ENCODE data around the gene MAEA. TPM values are rescaled to one million over a fixed set of nuclear protein-coding genes. Genes with fewer than 3 reads are reported as not detected.

Gene MAEA
- total RNA-seq, 4 donors from 2014 or later: 33.1 to 60.1 (median 50.5) TPM

GRCh38 chr4:1309261-1310010 lies 19.7 kb downstream of the MAEA start:
- TF ChIP-seq CTCF (IDR thresholded peaks at IDR 0.05; ENCODE audit: low read depth): no peak

- no peak for TF ChIP-seq CTCF (IDR thresholded peaks at IDR 0.05; ENCODE audit: low read depth)
Measured at GRCh38 chr4:1310031-1310795, 20.5 kb downstream of the MAEA start.

- TF ChIP-seq CTCF (IDR thresholded peaks at IDR 0.05; ENCODE audit: low read depth): no peak
Measured at GRCh38 chr4:1310796-1311631, 21.3 kb downstream of the MAEA start.

DNA sequence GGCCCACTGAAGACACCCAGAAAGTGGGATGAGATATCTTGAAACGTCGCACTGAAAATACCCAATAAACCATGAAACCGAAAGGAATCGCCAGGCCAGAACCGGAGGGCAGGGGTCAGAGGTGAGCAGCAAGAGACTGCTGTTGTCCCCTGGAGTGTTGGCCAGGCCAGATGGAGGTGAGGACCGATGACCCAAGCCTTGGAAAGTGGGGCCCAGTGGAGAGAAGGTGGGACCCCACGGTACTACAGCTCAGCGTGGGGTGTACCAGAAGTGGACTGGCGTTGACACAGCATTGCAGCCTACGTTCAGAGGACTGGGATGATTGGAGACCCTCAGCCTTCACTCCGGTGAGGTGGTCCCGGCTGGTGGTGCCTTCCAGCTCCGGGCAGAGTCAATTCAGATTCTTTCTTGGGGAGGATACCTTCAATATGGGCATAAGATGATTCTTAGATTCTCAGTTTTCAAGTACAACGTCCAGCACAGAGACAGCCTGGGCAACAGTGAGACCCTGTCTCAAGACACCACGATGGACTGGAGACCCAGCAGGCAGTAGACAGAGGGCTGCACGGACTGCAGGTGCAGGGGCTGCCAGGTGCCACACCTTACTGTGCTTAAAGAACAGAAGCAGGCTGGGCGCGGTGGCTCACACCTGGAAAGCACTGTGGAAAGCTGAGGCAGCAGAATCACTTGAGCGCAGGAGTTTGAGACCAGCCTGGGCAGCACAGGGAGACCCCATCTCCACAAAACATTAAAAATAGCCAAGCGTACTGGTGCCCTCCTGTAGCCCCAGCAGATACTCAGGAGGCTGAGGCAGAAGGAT lies 23.3 kb downstream of the MAEA start:
- no peak for TF ChIP-seq CTCF (IDR thresholded peaks at IDR 0.05; ENCODE audit: low read depth)

GRCh38 chr4:1315306-1315705 lies 25.6 kb downstream of the MAEA start:
- TF ChIP-seq CTCF (IDR thresholded peaks at IDR 0.05; ENCODE audit: low read depth): no peak

DNA sequence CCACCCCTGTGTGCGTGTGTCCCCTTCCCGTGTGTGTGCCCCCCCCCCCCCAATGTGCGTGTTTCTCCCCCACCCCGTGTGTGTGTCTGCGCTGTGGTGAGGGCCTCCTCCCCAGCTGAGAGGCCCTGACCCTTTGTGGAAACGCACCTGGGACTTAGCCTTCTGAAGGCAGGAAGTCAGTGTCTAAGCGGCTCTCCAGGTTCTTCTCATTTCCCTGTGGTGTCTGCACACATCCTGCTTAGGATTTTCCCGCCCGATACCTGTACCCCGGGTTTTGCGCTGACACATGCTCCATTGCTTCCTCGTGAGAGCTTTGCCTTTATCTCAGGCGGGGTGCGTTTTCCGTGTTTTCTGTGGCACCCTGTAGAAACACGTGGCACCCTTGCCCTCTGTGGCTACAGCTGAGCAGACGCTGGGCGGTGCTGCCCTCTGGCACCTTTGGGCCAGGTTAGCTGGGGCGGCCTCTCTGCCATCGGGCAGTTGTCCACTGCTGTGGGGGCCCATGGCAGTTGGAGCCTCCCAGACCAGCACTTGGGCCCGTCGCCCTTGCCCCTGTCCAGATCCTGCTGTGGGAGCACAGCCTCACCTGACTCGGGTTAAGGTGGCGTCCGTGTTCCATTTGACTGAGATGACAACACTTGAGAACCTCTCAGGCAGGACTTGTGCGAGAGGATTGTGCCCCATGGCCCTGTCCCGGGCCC lies 26.3 kb downstream of the MAEA start:
- no peak for TF ChIP-seq CTCF (IDR thresholded peaks at IDR 0.05; ENCODE audit: low read depth)
